GM19043 (cell line): ENCODE results near the gene TP53I13.

Experiments used
- ATAC-seq: cut with Tn5 transposase; IDR thresholded peaks from one replicate; pipeline ENCODE4 v1.9.1; 2021; ENCODE audit warnings: low read depth; ENCODE audit not compliant: unreplicated experiment

The TP53I13 gene

DNA sequence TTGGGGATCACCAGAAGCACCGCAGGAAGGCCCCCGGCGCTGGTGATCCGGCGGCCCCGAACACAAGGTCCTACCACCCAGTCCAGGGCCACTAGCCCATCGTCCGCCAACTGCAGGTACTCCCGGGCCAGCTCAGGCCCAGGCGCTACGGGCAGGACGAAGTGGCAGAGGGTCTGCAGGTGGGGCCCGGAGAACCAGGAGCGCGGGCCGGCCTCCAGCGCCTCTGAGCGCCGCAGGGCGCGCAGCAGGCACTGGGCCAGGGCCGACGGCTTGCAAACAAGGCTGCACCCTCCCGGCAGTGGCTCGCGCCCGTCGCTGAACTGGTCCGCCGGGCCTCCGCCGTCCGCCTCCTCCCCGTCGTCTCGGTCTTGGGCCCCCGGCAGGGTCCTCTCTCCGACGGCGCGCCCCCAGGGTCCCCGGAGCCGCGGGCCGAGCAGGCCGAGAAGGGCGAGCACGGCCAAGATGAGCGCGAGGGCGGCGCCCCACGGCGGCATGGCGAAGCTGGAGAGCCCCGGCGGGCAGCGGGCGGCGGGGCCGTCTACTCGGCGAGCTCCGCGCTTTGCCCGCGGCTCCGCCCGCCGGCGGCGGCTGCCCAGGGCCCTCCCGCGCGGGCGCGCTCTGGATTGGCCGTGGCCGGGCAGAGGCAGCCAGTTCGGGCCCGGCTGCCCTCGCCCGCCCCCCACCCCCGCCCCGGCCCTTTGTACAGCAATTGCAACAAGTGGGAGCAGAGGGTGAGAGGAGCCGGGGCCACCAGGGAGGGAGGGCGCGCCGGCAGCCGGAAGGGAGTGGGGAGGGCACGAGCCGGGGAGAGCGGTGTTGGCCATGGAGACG, 1.8 kb upstream of the TP53I13 start, which contains the start of gene ABHD15:
Gene ABHD15 (minus strand): TSS at position 565 of the 831 bp plus-strand sequence. CDS start 71 bp downstream, at position 494.
- no peak for ATAC-seq

DNA sequence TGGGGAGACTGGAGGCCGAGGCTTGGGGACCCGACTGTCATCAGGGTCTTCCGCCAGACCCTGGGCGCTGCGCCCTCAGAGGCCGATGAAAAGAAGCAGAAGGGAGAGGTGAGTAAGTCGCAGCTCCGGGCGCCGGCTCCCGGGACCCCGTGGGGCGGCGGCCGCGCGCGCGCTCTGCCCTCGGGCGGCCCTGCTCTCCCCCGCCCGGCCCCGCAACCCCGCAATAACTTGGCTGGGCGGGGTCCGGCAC, 1.3 kb upstream of the TP53I13 start:
- ATAC-seq = no peak

DNA sequence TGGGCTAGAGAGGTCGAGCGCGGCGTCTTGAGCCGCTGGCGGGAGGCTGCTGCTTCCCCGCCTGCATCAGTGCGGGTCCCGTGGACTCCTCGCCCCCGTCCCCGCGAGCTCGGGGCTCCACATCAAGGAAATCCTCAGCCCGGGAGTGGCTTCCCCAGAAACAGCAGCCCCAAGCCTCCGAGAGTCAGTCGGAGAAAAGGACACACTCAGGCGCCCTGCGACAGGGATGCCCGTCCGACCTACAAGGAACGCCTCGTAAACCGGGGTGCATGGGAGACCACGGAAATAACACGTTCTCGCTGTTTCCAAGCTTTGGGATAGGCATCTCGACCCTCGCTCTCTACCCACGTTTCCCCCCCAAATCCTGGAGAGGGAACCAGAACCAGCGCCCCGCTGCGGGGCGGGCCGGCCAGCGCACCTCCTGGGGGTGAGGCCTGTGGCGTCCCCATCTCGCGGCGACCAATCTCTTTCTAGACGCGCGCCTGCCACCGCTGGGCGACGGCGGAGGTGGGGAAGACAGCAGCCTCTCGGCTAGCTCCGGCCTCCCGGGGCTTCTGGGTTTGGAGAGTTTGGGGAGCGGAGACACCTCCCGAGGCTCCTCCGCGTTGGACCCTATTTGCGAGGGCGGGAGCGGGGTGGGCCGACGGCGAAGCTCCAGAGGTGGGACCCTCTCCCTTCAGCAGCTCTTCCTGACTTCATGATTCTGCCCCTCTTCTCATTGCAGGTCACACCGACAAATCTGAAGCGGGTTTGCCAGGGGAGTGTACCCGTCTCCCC, 759 bp upstream of the TP53I13 start:
- no peak for ATAC-seq

DNA sequence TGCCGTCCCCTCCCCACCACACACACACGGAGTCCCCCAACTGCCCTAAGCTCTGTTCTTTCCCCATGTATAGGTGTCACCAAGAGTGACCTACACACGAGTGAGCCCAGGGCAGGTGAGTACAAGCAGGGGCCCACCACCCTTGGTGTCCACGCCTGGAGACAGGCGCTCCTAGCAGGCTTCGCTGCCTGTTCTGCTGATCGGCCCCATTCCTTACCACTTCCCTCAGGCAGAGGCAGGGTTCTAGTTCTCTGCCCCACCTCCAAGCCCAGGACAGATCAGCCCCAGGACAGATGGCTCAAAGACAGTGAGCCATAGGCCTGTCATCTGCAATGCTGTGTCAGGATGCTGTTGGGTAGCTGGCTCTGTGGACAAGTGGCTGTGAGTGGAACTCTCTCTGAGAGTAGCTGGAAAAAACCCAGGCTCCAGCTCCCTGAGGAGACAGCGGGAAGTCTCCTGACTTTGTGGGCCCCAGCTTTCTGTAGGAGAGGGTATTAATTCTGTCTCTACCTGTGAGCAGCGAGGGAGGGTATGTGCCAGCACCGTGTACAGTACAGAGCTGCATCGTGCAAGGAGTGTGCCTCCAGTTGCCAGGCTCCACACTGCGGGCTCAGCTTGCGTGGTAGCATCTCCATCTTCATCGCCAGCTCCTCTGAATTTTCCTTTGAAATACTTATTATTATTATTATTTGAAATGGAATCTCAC, 897 bp downstream of the TP53I13 start:
- no peak for ATAC-seq

DNA sequence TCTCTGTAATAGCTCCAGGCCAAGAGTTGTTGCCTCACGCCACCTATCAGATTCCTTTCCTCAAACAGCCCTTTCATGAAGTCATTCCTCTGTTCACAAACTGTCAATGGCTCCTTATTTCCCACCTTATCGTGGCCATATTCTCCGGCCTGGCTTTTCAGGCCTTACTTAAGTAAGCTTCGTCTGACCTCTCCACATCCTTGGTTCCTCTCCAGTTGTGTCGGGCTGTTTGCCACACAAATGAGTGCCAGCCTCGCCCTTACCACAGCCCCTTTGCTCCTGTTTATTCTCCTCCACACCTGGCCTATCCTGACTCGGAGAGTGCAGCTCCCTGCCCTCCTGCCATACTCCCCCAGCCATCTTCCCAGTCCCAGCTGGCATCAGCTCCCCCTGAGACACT, 2.0 kb downstream of the TP53I13 start:
- ATAC-seq = no peak

DNA sequence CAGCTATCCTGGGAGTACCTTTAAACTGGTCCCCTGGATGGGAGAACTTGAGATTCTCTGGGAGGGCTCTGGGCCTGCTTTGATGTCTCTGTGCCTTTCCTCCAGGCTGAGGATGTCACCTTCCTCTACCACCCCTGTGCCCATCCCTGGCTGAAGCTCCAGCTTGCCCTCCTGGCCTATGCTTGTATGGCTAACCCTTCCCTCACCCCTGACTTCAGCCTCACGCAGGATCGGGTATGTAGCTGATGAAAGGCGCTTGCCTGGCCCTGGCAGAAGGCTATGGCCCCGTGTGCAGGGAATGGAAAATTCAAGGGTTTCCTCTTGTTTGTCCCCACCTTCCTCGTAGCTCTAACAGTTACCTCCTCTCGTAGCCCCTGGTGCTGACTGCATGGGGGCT, 3.0 kb downstream of the TP53I13 start:
- no peak for ATAC-seq

DNA sequence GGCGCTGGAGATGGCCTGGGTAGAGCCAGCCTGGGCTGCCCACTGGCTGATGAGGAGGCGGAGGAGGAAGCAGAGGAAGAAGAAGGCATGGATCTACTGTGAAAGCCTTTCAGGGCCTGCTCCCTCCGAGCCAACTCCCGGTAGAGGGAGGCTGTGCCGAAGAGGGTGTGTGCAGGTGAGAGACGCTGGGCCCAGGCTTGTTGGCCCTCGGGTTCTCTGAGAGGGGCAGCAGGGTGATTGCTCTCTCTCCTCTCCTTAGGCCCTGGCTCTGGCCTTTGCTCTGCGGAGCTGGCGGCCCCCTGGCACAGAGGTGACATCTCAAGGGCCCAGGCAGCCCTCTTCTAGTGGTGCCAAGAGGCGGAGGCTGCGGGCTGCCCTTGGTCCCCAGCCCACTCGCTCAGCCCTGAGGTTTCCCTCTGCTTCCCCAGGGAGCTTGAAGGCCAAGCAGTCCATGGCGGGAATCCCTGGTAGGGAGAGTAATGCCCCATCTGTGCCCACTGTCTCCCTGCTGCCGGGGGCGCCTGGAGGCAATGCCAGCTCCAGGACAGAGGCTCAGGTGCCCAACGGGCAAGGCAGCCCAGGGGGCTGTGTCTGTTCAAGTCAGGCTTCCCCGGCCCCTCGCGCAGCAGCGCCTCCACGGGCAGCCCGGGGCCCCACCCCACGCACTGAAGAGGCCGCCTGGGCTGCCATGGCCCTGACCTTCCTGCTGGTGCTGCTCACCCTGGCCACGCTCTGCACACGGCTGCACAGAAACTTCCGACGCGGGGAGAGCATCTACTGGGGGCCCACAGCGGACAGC, 3.6 kb downstream of the TP53I13 start:
- ATAC-seq = no peak

DNA sequence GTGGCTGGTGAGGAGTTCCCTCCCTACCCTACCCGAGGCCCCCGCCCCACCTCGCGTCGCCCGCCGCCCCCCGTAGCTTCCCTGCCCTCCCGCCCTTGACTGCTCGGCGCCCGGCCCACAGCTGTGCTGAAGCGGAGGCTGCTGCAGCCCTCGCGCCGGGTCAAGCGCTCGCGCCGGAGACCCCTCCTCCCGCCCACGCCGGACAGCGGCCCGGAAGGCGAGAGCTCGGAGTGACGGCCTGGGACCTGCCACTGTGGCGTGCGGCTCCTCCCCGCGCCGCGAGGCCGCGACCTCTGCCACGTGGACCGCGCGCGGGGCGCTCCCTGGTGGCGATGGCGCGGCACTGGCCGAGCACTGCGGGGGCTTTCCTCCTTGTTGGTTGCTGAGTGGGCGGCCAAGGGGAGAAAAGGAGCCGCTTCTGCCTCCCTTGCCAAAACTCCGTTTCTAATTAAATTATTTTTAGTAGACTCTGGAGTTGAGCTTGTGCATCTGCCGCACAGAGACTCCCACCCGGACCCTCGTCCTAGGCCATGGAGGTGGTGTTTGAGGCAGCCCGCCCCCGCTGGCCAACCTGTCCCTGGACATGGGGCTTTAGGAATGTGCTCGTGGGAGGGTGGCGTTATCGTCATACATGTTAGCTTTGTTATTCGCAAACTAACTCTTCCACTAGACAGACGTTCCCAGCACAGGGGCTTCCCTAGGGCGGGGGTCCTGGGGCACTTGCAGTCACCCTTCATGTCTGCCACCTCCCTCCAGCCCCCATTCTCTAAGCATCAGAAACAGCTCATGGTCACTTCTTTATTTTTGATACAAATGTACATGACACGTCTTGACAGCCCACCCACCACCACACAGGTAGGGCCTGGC, 4.4 kb downstream of the TP53I13 start:
- ATAC-seq = no peak

DNA sequence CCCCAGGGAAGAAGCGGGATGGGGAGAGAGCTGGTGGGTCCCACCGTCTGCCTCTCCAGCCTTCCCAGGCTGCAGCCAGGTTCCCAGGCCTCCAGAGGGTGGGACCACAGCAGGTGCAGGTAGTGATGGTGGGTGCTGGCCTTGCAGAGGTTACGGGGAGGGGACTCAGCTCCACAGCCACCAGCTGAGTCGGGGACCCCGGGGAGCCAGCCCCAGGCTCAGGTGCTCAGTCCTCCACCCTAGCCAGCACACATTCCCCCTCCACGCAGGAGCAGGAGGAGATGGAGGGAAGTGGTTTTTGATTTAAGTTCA, 5.0 kb downstream of the TP53I13 start:
- no peak for ATAC-seq

DNA sequence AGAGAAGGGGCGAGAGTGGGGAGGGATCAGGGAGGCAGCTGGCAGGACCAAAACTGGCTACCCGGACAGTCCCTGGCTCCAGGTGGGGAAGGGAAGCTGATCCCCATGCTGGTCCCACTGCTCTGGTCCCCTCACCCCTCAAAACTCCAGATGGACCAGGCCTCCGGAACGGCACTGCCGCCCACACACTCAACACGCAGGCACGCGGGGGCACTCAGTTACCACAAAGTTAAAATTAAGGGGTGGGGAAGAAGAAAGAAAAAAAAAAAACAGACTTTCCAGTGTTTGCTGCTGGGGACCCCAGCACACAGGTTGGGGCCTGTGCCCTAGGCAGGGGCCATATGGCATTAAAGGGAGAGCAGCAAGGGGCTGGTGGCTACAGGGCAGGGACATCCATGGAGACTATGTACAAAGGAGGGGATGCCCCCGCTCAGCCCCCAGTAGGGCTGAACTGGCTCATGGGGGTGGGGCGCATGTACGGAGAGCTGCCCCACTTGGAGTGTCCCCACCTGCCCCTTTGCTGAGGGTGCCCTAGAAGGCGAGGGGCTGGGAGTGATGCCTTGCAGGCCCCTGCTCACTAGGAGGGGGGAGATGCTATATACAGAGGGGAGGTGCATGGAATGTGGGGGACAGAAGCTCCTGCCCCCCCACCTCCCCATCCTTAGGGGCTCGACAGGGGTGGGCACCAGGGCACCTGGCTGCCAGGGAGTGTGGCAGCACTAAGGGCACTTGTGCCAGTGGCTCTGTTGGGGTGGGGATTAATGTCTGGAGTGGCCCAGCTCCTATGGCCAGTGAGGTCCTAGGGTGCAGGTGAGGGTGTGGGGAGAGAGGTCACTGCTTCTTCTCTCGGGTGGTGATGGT, 5.6 kb downstream of the TP53I13 start:
- ATAC-seq = no peak

DNA sequence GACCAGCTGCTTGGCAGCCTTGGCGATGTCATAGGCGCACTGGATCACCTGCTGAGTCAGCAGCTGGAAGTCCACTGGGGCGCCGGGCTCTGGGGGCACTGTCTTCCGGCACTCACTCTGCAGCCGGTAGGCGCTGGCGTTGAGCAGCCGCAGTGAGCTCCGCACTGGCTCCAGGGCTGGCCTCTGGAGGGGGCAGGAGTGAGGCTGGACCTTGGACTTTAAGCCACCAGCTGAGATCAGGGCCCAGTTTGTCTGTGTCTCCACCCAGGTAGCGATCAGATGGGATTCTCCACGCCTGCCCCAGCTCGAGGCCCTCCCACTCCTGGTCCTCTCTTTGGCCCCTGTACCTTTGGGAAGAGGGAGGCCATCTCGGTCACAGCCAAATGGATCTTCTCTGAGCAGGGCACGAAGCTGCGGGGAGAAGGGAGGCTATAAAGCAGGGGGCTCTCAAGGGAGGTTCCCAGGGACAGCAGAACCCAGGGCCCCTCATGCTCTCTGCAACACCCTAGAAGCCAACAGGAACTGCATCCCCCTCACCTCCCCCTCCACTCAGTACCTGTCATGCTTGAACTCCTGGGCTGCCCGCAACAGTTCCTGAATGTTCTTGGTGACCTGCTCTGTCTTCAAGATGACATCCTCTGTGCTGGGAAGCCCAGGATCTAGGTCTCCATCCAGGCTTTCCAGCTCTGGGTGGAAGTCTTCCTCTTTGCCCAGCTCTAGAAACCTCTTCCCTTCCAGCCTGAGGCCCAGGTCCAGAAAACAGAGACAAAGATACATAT, 6.4 kb downstream of the TP53I13 start:
- no peak for ATAC-seq

DNA sequence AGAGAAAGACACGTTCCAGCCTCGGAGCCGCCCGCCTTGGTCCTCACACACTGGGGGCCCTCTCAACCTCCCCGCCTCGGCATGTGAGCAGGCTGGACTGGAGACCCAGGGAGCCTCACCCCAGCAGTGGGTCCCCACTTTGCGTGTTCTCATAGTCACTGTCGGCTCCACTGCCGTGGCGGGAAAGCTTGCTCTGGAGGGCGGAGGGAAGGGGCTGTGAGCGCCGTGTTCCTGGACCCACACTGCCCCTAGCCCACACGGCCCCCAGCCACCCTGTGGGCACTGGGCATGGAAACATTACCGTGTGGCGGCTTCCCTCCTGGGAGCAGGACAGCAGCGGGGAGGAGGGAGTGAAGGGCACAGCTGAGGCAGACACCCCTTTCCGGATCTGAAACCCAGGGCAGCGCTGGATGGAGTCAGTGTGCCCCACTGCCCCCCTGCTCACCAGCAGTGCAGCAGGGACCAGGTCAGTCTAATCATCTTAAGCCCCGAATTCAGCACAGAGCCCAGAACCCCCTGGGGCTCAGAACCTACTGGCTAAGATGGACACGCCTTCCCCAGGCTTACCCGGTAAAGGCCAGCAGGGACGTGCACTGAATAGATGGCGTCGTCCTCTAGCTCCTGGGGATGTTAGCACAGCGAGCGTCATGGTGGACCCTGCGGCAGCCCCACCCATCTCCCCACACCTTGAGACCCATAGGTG, 7.2 kb downstream of the TP53I13 start:
- ATAC-seq = no peak

DNA sequence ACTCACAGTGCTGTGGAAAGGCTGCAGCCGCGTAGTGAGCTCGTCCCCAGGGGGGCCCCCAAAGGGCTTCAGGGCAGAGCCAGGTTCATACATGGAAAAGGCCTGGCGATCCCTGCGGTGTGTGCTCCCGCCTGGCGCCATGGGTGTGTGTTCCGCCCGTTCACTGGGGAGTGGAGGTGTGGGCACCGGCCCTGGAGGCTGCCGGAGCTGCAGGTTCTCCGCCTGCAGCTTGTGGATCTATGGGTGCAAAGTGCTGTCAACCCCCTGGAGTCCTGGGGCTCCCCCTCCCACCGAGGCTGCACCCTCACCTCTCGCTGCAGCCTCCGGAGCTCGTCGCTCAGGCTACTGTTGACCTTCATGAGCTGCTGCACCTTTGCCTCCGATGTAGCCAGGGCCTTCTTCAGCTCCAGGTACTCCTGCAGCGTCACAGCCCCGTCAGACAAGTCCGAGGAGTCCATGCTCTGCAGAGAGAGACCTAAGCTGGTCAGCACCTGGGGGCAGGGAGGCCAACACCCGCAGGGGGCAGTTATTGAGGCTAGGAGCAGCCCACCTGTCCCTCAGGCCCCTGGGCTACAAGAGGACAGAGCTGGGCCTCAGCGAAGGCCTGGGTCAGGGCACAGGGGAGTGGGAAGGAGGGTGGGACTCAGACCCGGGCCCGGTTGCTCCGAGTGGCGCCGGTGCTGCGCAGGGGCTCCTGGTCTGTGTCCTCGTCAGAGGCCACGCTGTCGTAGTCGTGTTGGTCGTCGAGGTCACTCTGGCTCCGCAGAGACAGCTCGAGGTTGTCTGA, 7.9 kb downstream of the TP53I13 start:
- ATAC-seq = no peak

DNA sequence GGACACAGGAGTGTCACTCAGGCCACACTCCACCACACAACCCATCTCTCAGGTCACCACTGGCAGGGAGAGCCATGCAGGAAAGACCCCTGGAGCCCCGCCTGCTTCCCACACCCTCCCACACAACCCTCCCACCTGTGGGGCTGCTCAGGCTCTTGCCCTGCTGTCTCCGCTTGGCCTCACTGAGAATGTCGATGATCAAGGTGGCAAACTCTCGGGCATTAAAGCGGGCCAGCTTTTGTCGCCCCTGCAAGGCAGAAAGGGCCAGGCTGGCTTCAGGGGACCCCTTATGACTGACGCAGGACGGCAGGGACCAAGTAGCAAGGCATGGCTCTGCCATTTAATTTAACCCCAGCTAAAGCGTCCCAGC, 8.5 kb downstream of the TP53I13 start:
- no peak for ATAC-seq

DNA sequence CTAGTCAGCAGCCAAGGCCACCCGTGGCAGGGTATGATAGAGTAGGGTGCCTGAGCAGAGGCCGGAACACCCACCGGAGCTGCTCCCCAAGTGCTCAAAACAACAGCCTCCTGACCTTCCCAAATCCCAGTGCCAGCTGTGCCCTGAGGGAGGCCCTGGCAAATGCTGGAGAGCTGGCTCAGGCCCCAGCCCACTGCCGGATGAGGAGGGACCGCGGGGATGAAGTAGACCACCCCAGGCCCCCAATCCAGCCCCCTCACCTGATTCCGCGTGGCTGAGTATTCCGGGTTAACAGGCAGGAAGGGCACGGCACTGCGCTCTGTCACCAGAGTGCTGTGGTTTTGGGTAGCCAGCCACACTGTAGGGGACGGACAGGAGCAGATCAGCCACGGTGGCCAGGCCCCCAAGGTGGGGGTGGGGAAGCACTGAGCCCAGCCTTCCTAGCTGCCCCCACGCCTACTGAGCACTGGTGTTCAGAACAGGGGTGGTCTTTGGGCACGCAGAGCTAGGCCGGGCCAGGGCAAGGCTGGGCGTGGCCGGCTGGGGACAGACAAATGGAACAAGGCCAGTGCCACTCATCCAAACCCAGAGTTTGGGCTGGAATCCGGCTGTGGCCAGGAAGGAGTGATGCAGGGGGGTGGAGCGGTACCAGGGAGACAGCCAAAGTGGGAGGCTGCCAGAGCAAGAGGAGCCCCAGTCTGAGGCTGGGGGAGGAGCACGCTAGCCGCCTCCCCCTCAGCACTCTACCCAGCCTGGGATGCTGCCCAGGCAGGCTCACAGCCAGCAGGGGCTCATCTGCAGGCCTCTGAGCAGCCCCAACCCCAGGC, 9.1 kb downstream of the TP53I13 start:
- no peak for ATAC-seq
